Mucosa of descending colon (tissue), 3 donors: Measurements from ENCODE around the gene RSPH4A. TPM values are rescaled to one million over a fixed set of nuclear protein-coding genes. Genes with fewer than 3 reads are reported as not detected.
"Not testable (repeated sequence)": the region's sequence is repeated elsewhere in the genome, so short reads cannot be mapped to it uniquely, and the experiment has no call there.

Experiments
- ATAC-seq: fragments of 200-7000 bp; cut with Tn5 transposase; one replicate; pipeline ENCODE4 v1.9.1; 2020; ENCODE audit warnings: mild to moderate bottlenecking, moderate library complexity
- DNase-seq, 3 donors: peaks; one replicate each; pipeline ENCODE4 v3.0.0-alpha.2; 2020
- H3K36me3 ChIP-seq: fragments of 200-600 bp; one replicate; pipeline ENCODE4 v1.8.0; 2021; ENCODE audit warnings: low read depth, mild to moderate bottlenecking
- H3K4me1 ChIP-seq: fragments of 200-600 bp; one replicate; pipeline ENCODE4 v1.8.0; 2021; ENCODE audit warnings: low read depth, mild to moderate bottlenecking
- H3K4me3 ChIP-seq: fragments of 200-600 bp; one replicate; pipeline ENCODE4 v1.8.0; 2021; ENCODE audit warnings: mild to moderate bottlenecking
- H3K9me3 ChIP-seq: fragments of 200-600 bp; one replicate; pipeline ENCODE4 v1.8.0; 2021; ENCODE audit warnings: mild to moderate bottlenecking
- CTCF ChIP-seq: fragments of 200-600 bp; IDR thresholded peaks from one replicate; pipeline ENCODE4 v1.8.0; 2022; ENCODE audit warnings: antibody characterized with exemption, mild to moderate bottlenecking
- intact Hi-C, 2 donors: fragments of 100-400 bp; cut with DNase I in 1 of 2; cut with micrococcal nuclease in 1 of 2; formaldehyde crosslinking; loops; one replicate each; pipeline versions ENCODE4 v1.11.0 to v1.11.1; 2022; cut with DNase I, micrococcal nuclease
- total RNA-seq, 3 donors: library from RNA; stranded (reverse); fragmentation: NEBNext Ultra II Directional in 2 of 3; extraction: Animal tissue kit (Norgen Biotek cat#: 25700) in 2 of 3; gene quantifications; one replicate each; pipeline versions ENCODE4 v1.2.1 to v1.2.4, GENCODE V29; 2021 to 2023
- donor health status: DM: no; HTN: no; CAD: no; lungs with moderate emphysema.
- donor health status: DM: no; HTN: no; CAD: no.
- donor health status: DM: no; HTN: yes; CAD: no.

Gene RSPH4A
- total RNA-seq, 3 donors from 2014 or later = 0.14 to 0.35 (median 0.19) TPM

GRCh38 chr6:116586276-116586675 lies 30.0 kb upstream of the RSPH4A start:
- peaks cover 5% of the 10 kb centered on the region for H3K36me3 ChIP-seq

GRCh38 chr6:116586738-116587137 lies 29.5 kb upstream of the RSPH4A start:
- Histone ChIP-seq H3K4me3 (no peak overlapping the region), H3K36me3 (peaks cover 5% of the 10 kb centered on the region), H3K4me1 (no peaks in the 10 kb centered on the region), H3K9me3 (no peaks in the 10 kb centered on the region)
- TF ChIP-seq CTCF = no peak
- ATAC-seq (no peak), DNase-seq (no peak)
- intact Hi-C loops = no loop called here

More at GRCh38 chr6:116586276-116586675, 30.0 kb upstream of the RSPH4A start:
- Histone ChIP-seq H3K9me3 (no peaks in the 10 kb centered on the region), H3K4me3 (no peak overlapping the region), H3K4me1 (no peaks in the 10 kb centered on the region)
- intact Hi-C loops = no loop called here
- DNase-seq (no peak), ATAC-seq (no peak)
- TF ChIP-seq CTCF = no peak

GRCh38 chr6:116595247-116595646 lies 21.0 kb upstream of the RSPH4A start:
- ATAC-seq (no peak), DNase-seq (no peak)
- intact Hi-C loops = no loop called here
- no peaks in the 10 kb centered on the region for H3K9me3 ChIP-seq
- H3K4me1 ChIP-seq = no peaks in the 10 kb centered on the region
- no peak for TF ChIP-seq CTCF
- H3K4me3 ChIP-seq = no peak overlapping the region
- peaks cover 3% of the 10 kb centered on the region for H3K36me3 ChIP-seq

- Histone ChIP-seq H3K4me1 (no peaks in the 10 kb centered on the region), H3K36me3 (no peaks in the 10 kb centered on the region), H3K4me3 (no peak overlapping the region), H3K9me3 (no peaks in the 10 kb centered on the region)
- TF ChIP-seq CTCF = no peak
- no peak for ATAC-seq
- DNase-seq = no peak
- intact Hi-C loops = no loop called here
Measured at GRCh38 chr6:116596815-116597214, 19.5 kb upstream of the RSPH4A start.

GRCh38 chr6:116603916-116604315 lies 12.4 kb upstream of the RSPH4A start:
- H3K36me3 ChIP-seq, H3K9me3 ChIP-seq, H3K4me3 ChIP-seq, intact Hi-C loops, H3K4me1 ChIP-seq, ATAC-seq, DNase-seq: not testable (repeated sequence)

GRCh38 chr6:116604868-116605267 lies 11.4 kb upstream of the RSPH4A start:
- H3K36me3 ChIP-seq, H3K4me3 ChIP-seq, H3K4me1 ChIP-seq, H3K9me3 ChIP-seq, intact Hi-C loops, ATAC-seq, DNase-seq: not testable (repeated sequence)

- no peaks in the 10 kb centered on the region for H3K9me3 ChIP-seq
- no peak for TF ChIP-seq CTCF
- no peak for DNase-seq
- no peaks in the 10 kb centered on the region for H3K4me1 ChIP-seq
- no peak overlapping the region for H3K4me3 ChIP-seq
- intact Hi-C loops = no loop called here
- no peaks in the 10 kb centered on the region for H3K36me3 ChIP-seq
- ATAC-seq = no peak
Measured at GRCh38 chr6:116605935-116606334, 10.3 kb upstream of the RSPH4A start.
